Activated naive CD4-positive, alpha-beta T cell (primary cell): ENCODE results near the gene TTC7B.

ENCODE experiments used
- DNase-seq, 4 experiments: peaks; one replicate each; lab custom pipeline; 2025; lab: John Stamatoyannopoulos, UW

The TTC7B gene

GRCh38 chr14:90599748-90600507 is 216.3 kb downstream of the TTC7B start:
- no peak for DNase-seq

GRCh38 chr14:90599339-90599738 is 216.9 kb downstream of the TTC7B start:
- DNase-seq: no peak

GRCh38 chr14:90597961-90598360 is 218.3 kb downstream of the TTC7B start:
- no peak for DNase-seq

- DNase-seq: no peak
Observed at GRCh38 chr14:90596733-90597132, 219.5 kb downstream of the TTC7B start.

- DNase-seq: no peak
Observed at GRCh38 chr14:90593254-90594040, 222.8 kb downstream of the TTC7B start.

- no peak for DNase-seq
Observed at GRCh38 chr14:90592655-90593054, 223.6 kb downstream of the TTC7B start.

- DNase-seq: no peak
Observed at GRCh38 chr14:90587918-90588317, 228.3 kb downstream of the TTC7B start.

GRCh38 chr14:90587252-90587910 is 228.8 kb downstream of the TTC7B start:
- no peak for DNase-seq

- no peak for DNase-seq
Observed at GRCh38 chr14:90585106-90585505, 231.1 kb downstream of the TTC7B start.

GRCh38 chr14:90583916-90584605 is 232.2 kb downstream of the TTC7B start:
- no peak for DNase-seq

- no peak for DNase-seq
Observed at GRCh38 chr14:90583427-90583826, 232.8 kb downstream of the TTC7B start.

GRCh38 chr14:90582166-90582565 is 234.1 kb downstream of the TTC7B start:
- DNase-seq: no peak

GRCh38 chr14:90581745-90582144 is 234.5 kb downstream of the TTC7B start:
- no peak for DNase-seq

GRCh38 chr14:90580377-90581335 is 235.6 kb downstream of the TTC7B start:
- DNase-seq: no peak

GRCh38 chr14:90579816-90580215 is 236.4 kb downstream of the TTC7B start:
- DNase-seq: no peak

- no peak for DNase-seq
Observed at GRCh38 chr14:90579088-90579487, 237.1 kb downstream of the TTC7B start.

GRCh38 chr14:90578283-90578985 is 237.8 kb downstream of the TTC7B start:
- DNase-seq: no peak

GRCh38 chr14:90577661-90578282 is 238.5 kb downstream of the TTC7B start:
- DNase-seq: no peak

GRCh38 chr14:90576981-90577660 is 239.1 kb downstream of the TTC7B start:
- no peak for DNase-seq
